Measurements from ENCODE around the gene MAST3.

Gene MAST3

GRCh38 chr19:18114483-18114882 lies 16.9 kb downstream of the MAST3 start:
- no peak for DNase-seq

- no peak for DNase-seq
Observed at GRCh38 chr19:18117364-18117691, 19.8 kb downstream of the MAST3 start.

GRCh38 chr19:18117692-18118378 lies 20.3 kb downstream of the MAST3 start:
- DNase-seq, result peak; percentile 96

GRCh38 chr19:18118420-18119012 lies 20.9 kb downstream of the MAST3 start:
- DNase-seq, result no peak

- peak; percentile 13 for DNase-seq
Observed at GRCh38 chr19:18119013-18119716, 21.6 kb downstream of the MAST3 start.

GRCh38 chr19:18119717-18120105 lies 22.1 kb downstream of the MAST3 start:
- no peak for DNase-seq

- DNase-seq, result no peak
Observed at GRCh38 chr19:18120127-18120526, 22.5 kb downstream of the MAST3 start.

GRCh38 chr19:18121166-18121565 lies 23.6 kb downstream of the MAST3 start:
- no peak for DNase-seq

GRCh38 chr19:18122424-18122823 lies 24.8 kb downstream of the MAST3 start:
- no peak for DNase-seq

GRCh38 chr19:18122860-18123795 lies 25.6 kb downstream of the MAST3 start:
- DNase-seq, result no peak

- DNase-seq, result no peak
Observed at GRCh38 chr19:18123819-18124218, 26.2 kb downstream of the MAST3 start.

- no peak for DNase-seq
Observed at GRCh38 chr19:18126097-18126496, 28.5 kb downstream of the MAST3 start.

- DNase-seq, result no peak
Observed at GRCh38 chr19:18128044-18128443, 30.5 kb downstream of the MAST3 start.

- DNase-seq, result no peak
Observed at GRCh38 chr19:18128805-18129204, 31.2 kb downstream of the MAST3 start.

- DNase-seq, result no peak
Observed at GRCh38 chr19:18130523-18131242, 33.1 kb downstream of the MAST3 start.

- no peak for DNase-seq
Observed at GRCh38 chr19:18131841-18132596, 34.4 kb downstream of the MAST3 start.

- DNase-seq, result no peak
Observed at GRCh38 chr19:18135712-18136584, 38.4 kb downstream of the MAST3 start.

- no peak for DNase-seq
Observed at GRCh38 chr19:18137242-18137641, 39.7 kb downstream of the MAST3 start.

- no peak for DNase-seq
Observed at GRCh38 chr19:18137657-18138339, 40.2 kb downstream of the MAST3 start.

- no peak for DNase-seq
Observed at GRCh38 chr19:18140473-18140872, 42.9 kb downstream of the MAST3 start.

All from hematopoietic multipotent progenitor cell treated with erythropoietin and hydrocortisone succinate and interleukin-3 and kit ligand, for 6 days (in vitro differentiated cells).